ENCODE data around the gene TTYH2.

TTYH2 gene

GRCh38 chr17:74235040-74235581, 21.7 kb downstream of the TTYH2 start:
- no peak for DNase-seq (ENCODE audit: low read depth in 2 of 2)

GRCh38 chr17:74235911-74236371, 22.6 kb downstream of the TTYH2 start:
- DNase-seq (ENCODE audit: low read depth in 2 of 2): no peak

GRCh38 chr17:74237321-74237720, 23.9 kb downstream of the TTYH2 start:
- no peak for DNase-seq (ENCODE audit: low read depth in 2 of 2)

- no peak for DNase-seq (ENCODE audit: low read depth in 2 of 2)
Measured at GRCh38 chr17:74239172-74239571, 25.8 kb downstream of the TTYH2 start.

GRCh38 chr17:74240618-74241205, 27.3 kb downstream of the TTYH2 start:
- DNase-seq (ENCODE audit: low read depth in 2 of 2): no peak

- no peak for DNase-seq (ENCODE audit: low read depth in 2 of 2)
Measured at GRCh38 chr17:74241431-74241830, 28.1 kb downstream of the TTYH2 start.

GRCh38 chr17:74241847-74242246, 28.5 kb downstream of the TTYH2 start:
- no peak for DNase-seq (ENCODE audit: low read depth in 2 of 2)

GRCh38 chr17:74243013-74243755, 29.8 kb downstream of the TTYH2 start:
- DNase-seq (ENCODE audit: low read depth in 2 of 2): no peak

GRCh38 chr17:74244128-74244527, 30.8 kb downstream of the TTYH2 start:
- DNase-seq (ENCODE audit: low read depth in 2 of 2): no peak

- DNase-seq (ENCODE audit: low read depth in 2 of 2): no peak
Measured at GRCh38 chr17:74244548-74244947, 31.2 kb downstream of the TTYH2 start.

GRCh38 chr17:74245145-74245831, 31.9 kb downstream of the TTYH2 start:
- no peak for DNase-seq (ENCODE audit: low read depth in 2 of 2)

GRCh38 chr17:74245871-74246270, 32.5 kb downstream of the TTYH2 start:
- no peak for DNase-seq (ENCODE audit: low read depth in 2 of 2)

GRCh38 chr17:74249590-74250270, 36.4 kb downstream of the TTYH2 start:
- no peak for DNase-seq (ENCODE audit: low read depth in 2 of 2)

- no peak for DNase-seq (ENCODE audit: low read depth in 2 of 2)
Measured at GRCh38 chr17:74250324-74250995, 37.1 kb downstream of the TTYH2 start.

GRCh38 chr17:74251051-74251450, 37.7 kb downstream of the TTYH2 start:
- no peak for DNase-seq (ENCODE audit: low read depth in 2 of 2)

GRCh38 chr17:74251569-74251968, 38.2 kb downstream of the TTYH2 start:
- no peak for DNase-seq (ENCODE audit: low read depth in 2 of 2)

GRCh38 chr17:74252211-74252610, 38.8 kb downstream of the TTYH2 start:
- no peak for DNase-seq (ENCODE audit: low read depth in 2 of 2)

- no peak for DNase-seq (ENCODE audit: low read depth in 2 of 2)
Measured at GRCh38 chr17:74253036-74253435, 39.7 kb downstream of the TTYH2 start.

GRCh38 chr17:74257311-74257710, 43.9 kb downstream of the TTYH2 start:
- no peak for DNase-seq (ENCODE audit: low read depth in 2 of 2)

GRCh38 chr17:74259667-74260524, 46.5 kb downstream of the TTYH2 start:
- no peak for DNase-seq (ENCODE audit: low read depth in 2 of 2)

GRCh38 chr17:74260525-74260850, 47.1 kb downstream of the TTYH2 start:
- DNase-seq (ENCODE audit: low read depth in 2 of 2): no peak
